OCI-LY7 (cell line): ENCODE measurements around the gene EBPL. TPM values are rescaled to one million over a fixed set of nuclear protein-coding genes. Genes with fewer than 3 reads are reported as not detected.
"Not testable (repeated sequence)": the region's sequence is repeated elsewhere in the genome, so short reads cannot be mapped to it uniquely, and the experiment has no call there.

ENCODE experiments used
- BruUV-seq: library from RNA; stranded (reverse); fragments of 400-500 nt; replicated peaks from 2 replicates; lab custom pipeline; 2021; lab: Mats Ljungman, UMichigan
- CTCF ChIA-PET: fragments of 300-600 bp; sonication (Branson Sonifier 250); formaldehyde crosslinking; loops from one replicate; lab custom pipeline; 2022; ENCODE audit warnings: antibody characterized with exemption; ENCODE audit not compliant: unreplicated experiment; lab: Charles Lee
- POLR2A ChIA-PET: fragments of 300-600 bp; sonication (Branson Sonifier 250); formaldehyde crosslinking; loops from one replicate; lab custom pipeline; 2022; ENCODE audit warnings: antibody characterized with exemption; lab: Charles Lee
- DNase-seq: peaks from one replicate; pipeline ENCODE4 v3.0.0-alpha.2; 2015; ENCODE audit warnings: low spot score
- H2AFZ ChIP-seq: fragments of 200-600 bp; sonication (generic), shearing (Covaris generic); 2 replicates; pipeline ENCODE4 v1.6.1; 2014; ENCODE audit warnings: mild to moderate bottlenecking, antibody characterized with exemption, low read length, moderate library complexity
- H3K27ac ChIP-seq: fragments of 200-600 bp; sonication (generic); 2 replicates; pipeline ENCODE4 v1.5.1; 2014; ENCODE audit warnings: mixed run types, low read depth, mild to moderate bottlenecking, moderate library complexity, low read length, inconsistent platforms; ENCODE audit not compliant: poor library complexity, severe bottlenecking
- H3K36me3 ChIP-seq: fragments of 200-600 bp; sonication (generic); 2 replicates; pipeline ENCODE4 v1.6.1; 2014; ENCODE audit warnings: mild to moderate bottlenecking, antibody characterized with exemption, low read length, moderate library complexity, mixed read lengths; ENCODE audit not compliant: insufficient read depth
- H3K4me1 ChIP-seq: fragments of 200-600 bp; sonication (generic); 2 replicates; pipeline ENCODE4 v1.5.1; 2014; ENCODE audit warnings: mild to moderate bottlenecking, low read length; ENCODE audit not compliant: insufficient read depth, poor library complexity, severe bottlenecking
- H3K4me2 ChIP-seq: fragments of 200-600 bp; sonication (generic); 2 replicates; pipeline ENCODE4 v1.6.1; 2014; ENCODE audit warnings: mild to moderate bottlenecking, low read length
- H3K4me3 ChIP-seq: fragments of 200-600 bp; sonication (generic); 2 replicates; pipeline ENCODE4 v1.5.1; 2014; ENCODE audit warnings: mild to moderate bottlenecking, low read depth, low read length; ENCODE audit not compliant: poor library complexity, severe bottlenecking
- H3K79me2 ChIP-seq: fragments of 200-600 bp; sonication (generic); 2 replicates; pipeline ENCODE4 v1.6.1; 2016; ENCODE audit warnings: low read depth, mild to moderate bottlenecking, low read length, moderate library complexity, mixed read lengths; ENCODE audit not compliant: insufficient read depth
- H3K9me2 ChIP-seq: fragments of 200-600 bp; sonication (generic); 2 replicates; pipeline ENCODE4 v1.6.1; 2016; ENCODE audit warnings: mild to moderate bottlenecking, low read length, mixed read lengths; ENCODE audit not compliant: insufficient read depth
- H3K9me3 ChIP-seq: fragments of 200-600 bp; sonication (generic); 2 replicates; pipeline ENCODE4 v1.6.1; 2014; ENCODE audit warnings: mild to moderate bottlenecking, mixed run types, low read length, mixed read lengths
- H4K20me1 ChIP-seq: fragments of 200-600 bp; sonication (generic); 2 replicates; pipeline ENCODE4 v1.6.1; 2014; ENCODE audit warnings: mild to moderate bottlenecking, antibody characterized with exemption, low read length, moderate library complexity, mixed read lengths; ENCODE audit not compliant: insufficient read depth
- CTCF ChIP-seq: fragments of 200-600 bp; sonication (generic); conservative IDR thresholded peaks from 2 replicates; pipeline ENCODE4 v1.5.1; 2014; ENCODE audit warnings: mild to moderate bottlenecking, antibody characterized with exemption, low read length, moderate library complexity, mixed read lengths
- EZH2phosphoT487 ChIP-seq: fragments of 200-600 bp; sonication (generic); IDR thresholded peaks from 2 replicates; pipeline ENCODE4 v1.6.1; 2018; ENCODE audit warnings: low read depth, borderline replicate concordance, mild to moderate bottlenecking, mixed run types, antibody characterized with exemption, low read length, moderate library complexity, mixed read lengths
- intact Hi-C: fragments of 100-400 bp; cut with micrococcal nuclease; formaldehyde crosslinking; loops from one replicate; pipeline ENCODE4 v1.10.0; 2022; ENCODE audit not compliant: unreplicated experiment
- total RNA-seq, 2 experiments: library from RNA; depleted of rRNA in 1 of 2; stranded (reverse); fragments of >200 nt in 1 of 2; shearing (Covaris generic) in 1 of 2; gene quantifications; 2 replicates each; pipeline ENCODE4 v1.2.3, GENCODE V29; 2014 to 2022

Gene EBPL
- total RNA-seq, 2 experiments from 2014 or later = 38.8 to 47.3 TPM

- Histone ChIP-seq H2AFZ (no peak overlapping the region), H3K4me2 (no peak overlapping the region), H3K9me2 (no peaks in the 10 kb centered on the region), H4K20me1 (no peaks in the 10 kb centered on the region), H3K36me3 (peaks cover 87% of the 10 kb centered on the region), H3K4me1 (no peaks in the 10 kb centered on the region), H3K79me2 (no peaks in the 10 kb centered on the region), H3K4me3 (no peak overlapping the region), H3K9me3 (peaks cover 16% of the 10 kb centered on the region; the same call in 1 of the 2 replicates), H3K27ac (no peak overlapping the region)
- no TSS peak for BruUV-seq
- intact Hi-C loops = no loop called here
- TF ChIP-seq CTCF (no peak), EZH2phosphoT487 (no peak)
- no peak for DNase-seq
- ChIA-PET POLR2A (interaction anchor here (1.5 kb wide), 1 partner anchor 27 kb away, joined by 3 read pairs; no protein-coding TSS in a partner anchor), CTCF (no interaction called here)
These were observed 20.1 kb upstream of the EBPL start for GRCh38 chr13:49711218-49711863.

- H3K9me3 ChIP-seq, H3K9me2 ChIP-seq, H3K4me3 ChIP-seq, POLR2A ChIA-PET, intact Hi-C loops, H3K79me2 ChIP-seq, H3K4me1 ChIP-seq, H2AFZ ChIP-seq, DNase-seq, BruUV-seq, H4K20me1 ChIP-seq, CTCF ChIA-PET, H3K27ac ChIP-seq, H3K4me2 ChIP-seq: not testable (repeated sequence)
- H3K36me3 ChIP-seq = peaks cover 83% of the 10 kb centered on the region
These were observed 13.0 kb upstream of the EBPL start for GRCh38 chr13:49704264-49704663.

GRCh38 chr13:49701491-49701890 is 10.2 kb upstream of the EBPL start:
- TF ChIP-seq EZH2phosphoT487 = no peak
- TF ChIP-seq CTCF = no peak
- H3K4me1 ChIP-seq = peaks cover 11% of the 10 kb centered on the region
- CTCF ChIA-PET = no interaction called here

More at GRCh38 chr13:49701491-49701890, 10.2 kb upstream of the EBPL start:
- H3K36me3 ChIP-seq = peaks cover 82% of the 10 kb centered on the region
- no TSS peak for BruUV-seq
- H3K9me2 ChIP-seq = no peaks in the 10 kb centered on the region
- no peak overlapping the region for H3K4me2 ChIP-seq
- H3K4me3 ChIP-seq = no peak overlapping the region
- H3K27ac ChIP-seq = no peak overlapping the region
- DNase-seq = no peak
- H3K9me3 ChIP-seq = no peaks in the 10 kb centered on the region
- POLR2A ChIA-PET = no interaction called here
- H4K20me1 ChIP-seq = no peaks in the 10 kb centered on the region
- H2AFZ ChIP-seq = no peak overlapping the region
- intact Hi-C loops = no loop called here
- H3K79me2 ChIP-seq = no peaks in the 10 kb centered on the region
